NCI-H2081 treated with DMSO at 0.1 percent for 48 hours (cell line): ENCODE data around the gene PRTFDC1.

Experiments
- DNase-seq: peaks from one replicate; lab custom pipeline; 2025; lab: John Stamatoyannopoulos, UW

PRTFDC1 gene

GRCh38 chr10:24872049-24872789 is 80.2 kb downstream of the PRTFDC1 start:
- DNase-seq: no peak

DNA sequence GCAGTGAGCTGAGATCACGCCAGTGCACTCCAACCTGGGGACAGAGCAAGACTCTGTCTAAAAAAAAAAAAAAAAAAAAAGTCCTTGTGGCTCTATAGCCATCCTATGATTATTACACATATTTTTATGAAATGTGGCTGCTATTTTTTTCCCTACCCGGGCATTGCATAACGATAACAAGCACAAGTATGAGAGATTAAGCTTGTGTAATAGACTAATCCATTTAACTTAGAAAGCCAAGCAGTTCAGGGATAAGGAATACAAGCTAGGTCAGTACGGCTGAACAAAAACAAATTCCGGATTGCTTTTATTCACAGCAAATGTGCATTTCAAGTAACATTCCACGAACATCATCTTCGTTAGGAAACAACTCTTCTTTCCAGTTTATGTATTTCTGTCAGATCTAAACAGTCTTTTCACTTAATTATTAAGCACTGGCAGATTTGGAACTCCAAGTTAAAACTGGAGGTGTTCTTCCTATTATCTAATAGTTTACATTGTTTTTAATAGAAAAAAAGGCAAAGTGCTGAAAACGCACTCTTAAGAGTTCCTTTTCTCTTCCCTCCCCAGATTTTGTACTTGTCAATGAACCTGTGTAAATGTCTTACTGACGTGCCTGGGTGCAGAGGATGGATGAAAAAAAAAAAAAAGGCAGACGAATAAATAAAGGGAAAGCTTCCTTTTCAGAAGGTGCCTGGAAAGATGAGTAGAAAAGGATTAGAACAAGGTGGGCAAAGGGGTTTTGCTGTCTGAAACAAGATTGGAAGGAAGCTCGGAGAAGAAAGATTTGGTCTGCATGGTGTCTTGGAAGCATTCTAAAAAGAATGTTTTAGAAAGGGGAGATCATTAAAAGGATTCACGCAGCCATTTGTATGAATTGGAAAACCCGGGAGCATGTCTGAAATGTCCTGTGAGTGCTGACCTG is 81.1 kb downstream of the PRTFDC1 start:
- no peak for DNase-seq

DNA sequence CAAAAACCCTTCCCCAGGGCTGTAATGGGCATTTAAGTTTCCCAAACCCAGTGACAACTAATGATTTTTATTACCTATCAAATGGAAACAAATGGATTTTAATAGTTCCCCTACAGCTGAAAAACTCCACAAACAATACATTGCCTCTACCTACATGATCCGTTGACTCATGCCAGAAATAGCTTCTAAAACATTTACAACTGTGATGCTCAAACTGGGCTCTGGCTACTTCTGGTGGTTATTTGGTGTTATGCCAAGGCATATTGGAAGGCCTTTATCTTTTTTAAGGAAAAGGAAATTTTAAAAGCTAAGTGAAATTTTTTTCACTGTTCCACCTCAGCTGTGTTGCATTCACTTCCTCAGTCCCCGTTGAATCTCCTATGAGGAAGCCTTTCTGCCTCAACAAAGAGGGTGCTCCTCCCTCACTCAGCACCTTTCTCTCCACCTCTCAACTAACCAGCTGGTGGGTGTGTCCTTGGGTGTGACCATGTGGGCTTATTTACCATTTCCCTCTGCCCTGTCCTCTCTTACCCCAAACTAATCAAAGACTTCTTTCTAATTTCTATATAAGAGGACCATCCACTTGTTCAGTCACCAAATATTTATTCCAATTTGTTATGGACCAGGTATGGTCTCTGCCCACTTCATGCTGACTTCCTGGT is 82.9 kb downstream of the PRTFDC1 start:
- no peak for DNase-seq

GRCh38 chr10:24866604-24867583 is 85.5 kb downstream of the PRTFDC1 start:
- no peak for DNase-seq

DNA sequence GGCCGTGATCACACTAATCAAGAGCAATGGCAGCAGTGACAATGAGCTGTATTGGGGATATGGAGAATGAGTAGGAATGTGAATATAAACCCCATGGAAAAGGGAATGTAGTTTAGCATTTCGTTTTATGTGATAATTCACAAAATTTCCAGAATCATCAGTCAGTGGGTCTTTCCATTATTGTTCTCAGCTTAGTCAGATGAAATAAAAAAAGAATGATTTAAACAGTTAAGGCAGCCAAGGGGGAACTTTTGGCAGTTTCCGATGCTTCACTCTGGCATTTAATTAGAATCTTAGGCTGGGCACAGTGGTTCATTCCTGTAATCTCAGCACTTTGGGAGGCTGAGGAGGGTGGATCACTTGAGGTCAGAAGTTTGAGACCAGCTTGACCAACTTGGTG is 86.6 kb downstream of the PRTFDC1 start:
- DNase-seq: no peak

DNA sequence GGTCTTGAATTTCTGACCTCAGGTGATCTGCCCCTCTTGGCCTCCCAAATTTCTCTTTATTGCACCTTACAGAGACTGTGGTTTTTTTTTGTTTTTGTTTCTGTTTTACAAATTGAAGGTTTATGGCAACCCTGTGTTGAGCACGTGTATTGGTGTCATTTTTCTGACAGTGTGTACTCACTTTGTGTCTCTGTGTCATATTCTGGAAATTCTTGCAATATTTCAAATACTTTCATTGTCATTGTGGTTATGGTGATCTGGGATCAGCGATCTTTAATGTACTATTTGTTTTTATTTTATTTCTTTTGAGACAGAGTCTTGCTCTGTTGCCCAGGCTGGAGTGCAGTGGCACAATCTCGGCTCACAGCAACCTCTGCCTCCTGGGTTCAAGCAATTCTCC is 89.8 kb downstream of the PRTFDC1 start:
- no peak for DNase-seq

DNA sequence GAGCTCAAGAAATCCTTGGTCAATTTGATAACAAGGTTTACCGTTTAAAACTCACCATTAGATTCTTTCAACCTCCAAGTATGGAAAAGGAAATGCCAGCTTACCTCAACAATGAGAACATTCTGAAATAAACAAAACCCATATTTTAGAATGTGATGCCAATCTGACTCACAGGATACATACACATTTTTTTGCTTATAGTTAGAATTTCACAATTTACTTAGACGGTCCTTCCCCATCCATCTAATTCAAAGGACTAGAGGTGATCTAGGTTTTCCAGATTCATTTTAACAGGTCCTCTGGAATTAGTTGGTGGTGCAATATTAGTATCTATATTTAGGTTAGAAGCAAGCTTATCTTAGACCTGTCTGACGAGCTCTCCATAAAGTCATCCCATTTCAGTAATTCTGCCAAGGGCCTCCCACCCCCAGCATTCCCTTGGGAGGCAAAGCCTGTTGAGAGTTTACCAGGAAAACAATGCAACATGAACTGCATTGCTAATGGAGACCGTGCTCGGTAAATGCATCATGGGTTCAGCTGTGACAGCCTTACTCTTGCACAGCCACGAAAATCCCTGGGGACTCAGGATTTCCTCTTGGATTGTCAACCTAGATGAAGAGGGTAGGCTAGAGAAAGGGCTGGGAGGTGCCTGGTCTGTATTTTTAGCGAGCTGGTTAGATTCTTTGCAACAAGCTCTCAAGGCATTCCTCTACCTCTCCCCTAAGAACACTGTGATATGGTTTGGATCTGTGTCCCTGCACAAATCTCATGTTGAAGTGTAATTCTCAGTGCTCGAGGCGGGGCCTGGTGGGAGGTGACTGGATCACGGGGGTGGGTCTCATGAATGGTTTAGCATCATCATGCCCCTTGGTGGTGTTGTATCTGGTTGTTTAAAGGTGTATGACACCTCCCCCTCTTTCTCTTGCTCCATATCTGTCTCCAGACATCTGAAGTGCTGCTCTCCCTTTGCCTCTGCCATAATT is 93.8 kb downstream of the PRTFDC1 start:
- no peak for DNase-seq

GRCh38 chr10:24857031-24857725 is 95.2 kb downstream of the PRTFDC1 start:
- DNase-seq: no peak

DNA sequence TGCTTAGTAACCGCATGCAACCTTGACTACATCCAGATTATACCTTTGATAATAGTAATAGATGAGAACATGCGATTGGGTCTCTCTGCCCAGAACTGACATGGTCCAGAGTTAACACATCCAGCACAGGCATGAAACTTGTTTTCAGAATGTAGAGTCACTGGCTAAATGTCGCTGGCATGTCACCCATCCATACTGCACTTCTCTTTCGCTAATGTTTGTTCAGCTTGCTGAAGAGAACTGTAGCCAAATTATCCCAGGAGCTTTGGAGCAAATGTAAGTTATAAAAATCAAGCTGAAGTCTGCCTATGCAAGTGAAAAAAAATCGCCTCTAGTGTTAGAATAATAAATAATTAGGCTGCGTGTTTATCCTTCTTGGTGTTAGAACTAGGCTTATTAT is 98.2 kb downstream of the PRTFDC1 start:
- DNase-seq: no peak

GRCh38 chr10:24853661-24854060 is 98.7 kb downstream of the PRTFDC1 start:
- no peak for DNase-seq

GRCh38 chr10:24851629-24852028 is 100.8 kb downstream of the PRTFDC1 start:
- DNase-seq: peak; percentile 73

- DNase-seq: no peak
Observed at GRCh38 chr10:24850727-24851296, 101.6 kb downstream of the PRTFDC1 start.

GRCh38 chr10:24849501-24850299 is 102.7 kb downstream of the PRTFDC1 start:
- DNase-seq: peak; percentile 71

GRCh38 chr10:24849051-24849450 is 103.4 kb downstream of the PRTFDC1 start:
- peak; percentile 71 for DNase-seq

GRCh38 chr10:24848195-24848594 is 104.2 kb downstream of the PRTFDC1 start:
- DNase-seq: no peak

- no peak for DNase-seq
Observed at GRCh38 chr10:24847112-24848070, 105.0 kb downstream of the PRTFDC1 start.

DNA sequence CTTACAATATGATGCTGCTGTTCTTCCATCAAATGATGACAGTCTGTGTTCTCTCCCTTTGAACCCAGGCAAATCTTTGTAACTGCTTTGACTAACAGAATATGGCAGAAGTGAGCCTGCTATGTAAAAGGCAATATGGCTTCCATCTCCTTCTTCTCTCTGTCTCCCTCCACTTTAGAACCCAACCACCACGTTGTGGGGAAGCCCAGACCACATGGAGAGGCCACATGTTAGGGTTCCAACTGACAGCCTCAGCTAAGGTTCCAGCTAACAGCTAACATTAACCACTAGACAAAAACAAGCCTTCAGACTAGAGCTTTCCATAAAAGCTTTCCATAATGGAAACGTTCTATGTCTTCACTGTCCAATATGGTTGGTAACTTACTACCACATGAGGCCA is 107.7 kb downstream of the PRTFDC1 start:
- DNase-seq: no peak
